H1 (cell line): Measurements from ENCODE around the gene SLC1A1.

ENCODE experiments used
- EZH2 ChIP-seq: fragments of 200-600 bp; sonication (generic); IDR thresholded peaks from 2 replicates; pipeline ENCODE4 v1.7.1; 2012; ENCODE audit warnings: low read depth, mild to moderate bottlenecking, moderate library complexity, low read length, inconsistent platforms; ENCODE audit not compliant: severe bottlenecking
- JUN ChIP-seq: IDR thresholded peaks from 2 replicates; pipeline ENCODE4 v1.6.1; 2011; ENCODE audit warnings: low read depth, mild to moderate bottlenecking, improper control_type of control experiment, low read length
- PHF8 ChIP-seq: fragments of 200-600 bp; sonication (generic); conservative IDR thresholded peaks from 2 replicates; pipeline ENCODE4 v1.7.1; 2012; ENCODE audit warnings: low read depth, mild to moderate bottlenecking, inconsistent platforms, low read length, moderate library complexity
- RAD21 ChIP-seq, 2 experiments: IDR thresholded peaks in 1 of 2; conservative IDR thresholded peaks in 1 of 2; 2 replicates each; pipeline ENCODE4 v1.6.1; 2011; ENCODE audit warnings: low read depth in 2 of 2, low read length in 2 of 2, improper control_type of control experiment in 1 of 2, inconsistent platforms in 1 of 2, mild to moderate bottlenecking in 1 of 2, moderate library complexity in 1 of 2
- RBBP5 ChIP-seq: IDR thresholded peaks from 2 replicates; pipeline ENCODE4 v1.7.1; 2012; ENCODE audit warnings: low read depth, mild to moderate bottlenecking, inconsistent platforms, low read length, moderate library complexity, borderline replicate concordance
- RXRA ChIP-seq: IDR thresholded peaks from 2 replicates; pipeline ENCODE4 v1.6.1; 2011; ENCODE audit warnings: low read depth, mild to moderate bottlenecking, low read length, moderate library complexity; ENCODE audit not compliant: insufficient read depth
- SIX5 ChIP-seq: IDR thresholded peaks from 2 replicates; pipeline ENCODE4 v1.6.1; 2011; ENCODE audit warnings: mild to moderate bottlenecking, low read depth, low read length
- TF ChIP-seq, protein P1 (sequence below), 3 experiments: IDR thresholded peaks; 1 replicate in 2 of 3; 2 replicates in 1 of 3; pipeline versions ENCODE4 v1.5.1 to v1.6.1; 2011; ENCODE audit warnings: low read length in 3 of 3, mild to moderate bottlenecking in 3 of 3, inconsistent platforms in 2 of 3, low read depth in 1 of 3, moderate library complexity in 1 of 3; ENCODE audit not compliant: insufficient read depth in 1 of 3; ENCODE audit errors: control extremely low read depth in 1 of 3

DNA sequence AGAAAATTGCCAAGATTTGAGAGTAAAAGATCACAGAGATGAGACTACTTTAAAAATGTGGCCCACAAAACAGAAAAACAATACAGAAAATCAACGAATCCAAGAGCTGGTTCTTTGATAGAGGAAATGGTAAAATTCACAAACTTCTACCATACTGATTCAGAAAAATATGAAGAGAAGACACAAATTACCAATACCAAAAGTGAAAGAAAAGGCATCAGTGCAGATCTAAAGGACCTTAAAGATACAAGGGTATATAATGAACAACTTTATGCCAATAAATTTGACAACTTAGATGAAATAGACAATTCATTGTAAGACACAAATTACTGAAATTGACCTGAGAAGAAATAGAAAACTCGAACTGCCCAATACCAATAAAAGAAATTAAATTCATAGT is 24.4 kb upstream of the SLC1A1 start:
- TF ChIP-seq RBBP5 (no peak), JUN (no peak), SIX5 (no peak), EZH2 (no peak), RXRA (no peak), RAD21 (IDR thresholded peaks at IDR 0.05 in 1 of 2, conservative IDR thresholded peaks at IDR 0.05 in 1 of 2; ENCODE audit: low read depth in 2 of 2, low read length in 2 of 2) (no peak), PHF8 (no peak)
- TF ChIP-seq, protein P1, sequence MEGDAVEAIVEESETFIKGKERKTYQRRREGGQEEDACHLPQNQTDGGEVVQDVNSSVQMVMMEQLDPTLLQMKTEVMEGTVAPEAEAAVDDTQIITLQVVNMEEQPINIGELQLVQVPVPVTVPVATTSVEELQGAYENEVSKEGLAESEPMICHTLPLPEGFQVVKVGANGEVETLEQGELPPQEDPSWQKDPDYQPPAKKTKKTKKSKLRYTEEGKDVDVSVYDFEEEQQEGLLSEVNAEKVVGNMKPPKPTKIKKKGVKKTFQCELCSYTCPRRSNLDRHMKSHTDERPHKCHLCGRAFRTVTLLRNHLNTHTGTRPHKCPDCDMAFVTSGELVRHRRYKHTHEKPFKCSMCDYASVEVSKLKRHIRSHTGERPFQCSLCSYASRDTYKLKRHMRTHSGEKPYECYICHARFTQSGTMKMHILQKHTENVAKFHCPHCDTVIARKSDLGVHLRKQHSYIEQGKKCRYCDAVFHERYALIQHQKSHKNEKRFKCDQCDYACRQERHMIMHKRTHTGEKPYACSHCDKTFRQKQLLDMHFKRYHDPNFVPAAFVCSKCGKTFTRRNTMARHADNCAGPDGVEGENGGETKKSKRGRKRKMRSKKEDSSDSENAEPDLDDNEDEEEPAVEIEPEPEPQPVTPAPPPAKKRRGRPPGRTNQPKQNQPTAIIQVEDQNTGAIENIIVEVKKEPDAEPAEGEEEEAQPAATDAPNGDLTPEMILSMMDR (IDR thresholded peaks at IDR 0.05; ENCODE audit: control extremely low read depth in 1 of 3, insufficient read depth in 1 of 3, low read depth in 1 of 3, low read length in 3 of 3): no peak
